Measurements from ENCODE around the gene SYK.

GRCh38 chr9:90838581-90839154, 37.0 kb downstream of the SYK start:
- TF ChIP-seq CTCF (IDR thresholded peaks at IDR 0.05; ENCODE audit: borderline replicate concordance, extremely low read depth, low read length, poor library complexity, severe bottlenecking) (no peak), EZH2 (IDR thresholded peaks at IDR 0.05; ENCODE audit: borderline replicate concordance, low read depth, low read length, severe bottlenecking) (no peak)

Measured in DND-41 (cell line).